HuH-7 (cell line): ENCODE data around the gene SLC26A1.
A peak's percentile ranks its signal among the peaks of the same experiment; 100 is the strongest.
"Not testable (repeated sequence)": the region's sequence is repeated elsewhere in the genome, so short reads cannot be mapped to it uniquely, and the experiment has no call there.

Experiments
- DNase-seq: peaks from one replicate; pipeline ENCODE4 v3.0.0; 2011; ENCODE audit warnings: low spot score

Gene SLC26A1

DNA sequence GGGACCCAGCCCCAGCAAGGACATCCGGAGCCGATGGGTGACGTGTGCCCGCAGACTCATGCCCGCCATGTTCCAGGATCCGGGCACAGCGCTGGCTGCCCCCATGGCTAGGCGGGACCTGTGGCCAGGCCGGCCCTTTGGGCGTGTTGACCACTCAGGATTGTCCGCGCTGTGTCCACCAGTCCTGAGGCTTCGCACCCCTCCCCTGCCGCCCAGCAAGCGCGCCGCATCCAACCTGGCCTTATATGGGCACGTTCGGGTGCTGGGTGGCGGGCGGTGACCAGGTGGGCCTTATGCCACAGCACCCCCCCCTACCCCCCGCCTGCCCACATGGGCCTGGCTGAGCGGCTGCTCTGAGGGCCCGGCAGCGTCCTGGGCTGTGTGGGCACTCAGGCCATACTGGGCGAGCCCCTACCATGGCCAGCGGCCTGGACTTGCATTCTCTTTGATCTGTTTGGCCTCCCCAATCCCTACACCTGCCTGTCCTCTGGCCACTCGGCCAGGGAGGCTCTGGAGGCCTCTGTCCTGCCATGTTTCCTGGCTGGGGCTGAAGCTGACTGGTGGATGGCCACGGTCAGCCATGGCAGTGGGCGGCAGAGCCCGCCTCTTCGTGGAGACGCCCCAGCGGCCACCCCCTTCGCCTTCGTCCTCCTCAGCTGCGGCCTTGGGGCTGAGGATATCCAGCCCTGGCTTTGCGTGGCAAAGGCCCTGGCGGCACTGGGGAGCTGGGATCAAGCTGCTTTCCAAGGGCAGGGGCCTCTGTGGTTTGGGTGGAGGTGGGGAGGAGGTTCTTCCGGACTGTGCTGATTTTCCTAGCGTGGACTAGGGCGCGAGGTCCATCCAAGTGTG, 20.2 kb upstream of the SLC26A1 start:
- no peak for DNase-seq

DNA sequence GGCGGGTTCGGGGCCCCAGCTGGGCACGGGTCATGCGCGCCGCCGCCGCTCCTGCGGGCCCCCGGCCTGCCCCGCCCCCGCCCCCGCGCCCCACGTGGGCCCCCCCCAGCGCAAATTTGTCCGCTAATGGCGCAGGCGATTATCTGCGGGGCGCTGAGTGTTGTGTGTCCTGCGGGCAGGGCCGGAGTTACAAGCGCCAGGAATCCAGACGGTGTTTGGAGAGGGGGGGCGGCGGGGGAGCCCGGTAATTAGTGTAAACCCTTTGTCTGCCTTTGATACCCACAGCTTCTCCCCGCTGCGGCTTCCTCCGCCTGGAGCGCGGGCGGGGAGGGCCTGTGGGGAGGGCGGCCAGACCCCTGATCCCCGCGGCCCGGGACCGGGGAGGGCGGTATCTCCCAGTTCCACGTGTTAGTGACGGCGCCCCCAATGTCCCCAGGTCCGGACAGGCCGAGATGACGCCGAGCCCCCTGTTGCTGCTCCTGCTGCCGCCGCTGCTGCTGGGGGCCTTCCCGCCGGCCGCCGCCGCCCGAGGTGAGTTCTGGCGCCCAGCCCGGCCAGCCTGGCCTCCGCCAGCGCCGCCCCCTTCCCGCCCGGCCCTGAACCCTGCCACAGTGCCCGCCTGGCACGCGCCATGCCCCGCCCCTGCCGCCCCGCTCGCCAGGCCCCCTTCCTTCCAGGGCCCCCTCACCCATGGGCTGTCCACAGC, 19.0 kb upstream of the SLC26A1 start:
- DNase-seq = no peak

DNA sequence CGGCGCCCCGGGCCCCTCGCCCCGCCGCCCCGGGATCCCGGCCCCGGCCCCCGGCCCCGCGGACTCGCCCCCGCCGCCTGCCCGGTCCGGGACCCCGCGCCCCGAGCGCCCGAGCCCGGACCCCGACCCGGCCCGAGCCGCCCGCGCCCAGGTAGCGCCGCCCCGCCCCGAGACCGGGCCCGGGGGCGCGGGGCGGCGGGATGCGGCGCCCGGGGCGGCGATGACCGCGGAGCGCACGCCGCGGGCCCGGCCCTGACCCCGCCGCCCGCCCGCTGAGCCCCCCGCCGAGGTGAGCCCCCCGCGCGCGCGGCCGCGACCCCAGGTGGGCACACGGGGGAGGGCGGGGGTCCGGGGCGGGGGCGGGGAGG, 18.4 kb upstream of the SLC26A1 start:
- no peak for DNase-seq

DNA sequence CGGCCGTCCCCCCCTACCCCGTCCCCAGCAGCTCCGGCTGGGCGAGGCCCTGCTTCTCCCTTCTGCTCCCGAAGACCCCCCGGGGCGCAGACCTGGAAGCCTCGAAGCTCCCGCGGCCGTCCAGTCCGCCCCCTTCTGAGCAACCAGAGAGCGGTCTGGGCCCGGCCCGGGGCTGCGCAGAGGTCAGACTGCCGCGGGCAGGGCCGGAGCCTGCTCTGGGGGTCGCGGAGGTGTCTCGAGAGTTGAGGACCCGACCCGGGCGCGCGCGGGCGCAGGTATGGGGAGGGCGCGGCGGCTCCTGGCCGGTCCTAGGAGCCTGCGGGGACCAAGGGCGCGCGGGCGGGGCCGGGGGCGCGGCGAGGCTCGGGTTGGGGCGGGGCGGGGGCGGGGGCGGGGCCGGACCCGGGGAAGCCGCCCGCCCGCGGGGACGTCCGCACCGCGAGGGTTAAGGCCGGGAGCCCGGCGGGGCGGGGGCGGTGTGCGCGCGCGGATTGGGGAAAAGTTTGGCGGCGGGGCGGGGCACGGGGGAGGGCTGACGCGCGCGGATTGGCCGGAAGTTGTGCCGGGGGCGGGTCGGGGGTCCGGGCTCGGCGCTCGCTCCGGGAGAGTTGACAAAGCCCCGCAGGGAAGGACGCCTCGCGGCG, 17.9 kb upstream of the SLC26A1 start, which contains the start of gene FGFRL1:
FGFRL1 (plus strand) TSS at position 605 of the 644 bp plus-strand sequence. CDS start 860 bp downstream, outside the sequence.
- DNase-seq = peak; percentile 96

DNA sequence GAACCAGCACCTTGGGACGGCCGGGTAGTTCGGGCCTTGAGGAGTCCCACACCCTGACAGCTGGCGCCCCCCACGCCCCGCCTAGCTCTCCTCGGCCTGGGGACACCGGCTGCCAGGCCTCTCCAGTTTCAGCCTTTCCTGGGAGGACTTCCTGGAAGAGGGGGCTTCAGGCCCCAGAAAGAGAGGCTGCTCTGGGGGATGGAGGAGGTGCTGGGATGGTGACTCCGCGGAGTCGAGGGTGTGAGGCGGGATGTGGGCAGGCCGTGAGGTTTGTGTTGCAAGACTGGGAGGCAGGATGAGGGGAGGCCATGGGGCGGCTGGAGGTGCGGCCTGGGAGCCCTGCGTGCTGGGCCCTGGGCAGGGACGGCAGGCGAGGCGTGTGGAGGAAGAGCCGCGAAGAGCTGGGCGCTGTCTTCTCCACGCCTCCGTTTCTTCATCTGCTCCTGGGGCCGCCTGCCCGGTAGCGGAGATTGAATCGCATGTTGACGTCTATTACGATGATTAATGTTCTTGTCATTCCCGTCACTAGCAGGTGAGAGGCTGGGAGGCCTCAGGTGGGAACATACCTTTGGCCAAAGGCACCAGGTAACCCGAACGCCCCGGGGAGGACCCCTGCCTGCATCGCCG, 17.3 kb upstream of the SLC26A1 start:
- no peak for DNase-seq

DNA sequence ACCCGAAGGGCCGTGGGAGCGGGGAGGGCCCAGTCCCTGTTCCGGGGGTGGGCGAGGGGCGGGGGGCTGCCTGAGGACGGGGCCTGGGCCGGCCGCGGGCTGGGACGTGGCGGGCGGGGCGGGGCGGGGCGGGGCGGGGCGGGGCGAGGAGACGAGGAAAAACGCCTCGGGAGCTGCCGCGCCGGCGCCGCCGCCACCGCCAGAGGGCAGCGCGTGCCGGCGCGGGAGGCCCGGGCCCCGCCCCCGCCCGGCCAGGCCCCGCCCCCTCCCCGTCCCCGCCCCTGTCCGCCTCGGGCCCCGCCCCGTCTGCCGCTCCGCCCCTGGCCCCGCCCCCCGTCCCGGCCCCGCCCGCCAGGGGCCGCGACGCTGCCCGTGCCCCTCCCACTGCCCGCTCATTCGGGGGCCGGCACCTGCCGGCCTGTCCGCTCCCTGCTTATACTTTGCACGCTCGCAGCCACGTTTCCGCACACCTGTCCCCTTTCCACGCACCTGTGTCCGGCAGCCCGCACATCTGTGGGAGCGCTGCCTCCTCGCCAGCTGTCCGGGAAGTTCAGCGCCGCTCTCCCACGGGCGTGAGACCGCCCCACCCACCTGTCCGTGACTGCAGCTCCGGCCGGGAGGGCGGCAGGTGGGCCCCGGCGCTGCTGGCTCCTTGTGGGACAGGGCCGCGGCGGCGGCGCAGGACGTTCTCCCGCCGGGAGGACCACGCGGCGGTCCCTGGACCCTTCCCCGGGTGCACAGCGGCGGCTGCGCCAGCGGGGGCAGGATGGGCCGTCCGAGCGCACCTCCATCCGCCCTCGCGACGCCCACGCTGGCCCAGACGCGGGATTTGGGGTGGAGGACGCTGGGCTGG, 16.6 kb upstream of the SLC26A1 start:
- DNase-seq = no peak

DNA sequence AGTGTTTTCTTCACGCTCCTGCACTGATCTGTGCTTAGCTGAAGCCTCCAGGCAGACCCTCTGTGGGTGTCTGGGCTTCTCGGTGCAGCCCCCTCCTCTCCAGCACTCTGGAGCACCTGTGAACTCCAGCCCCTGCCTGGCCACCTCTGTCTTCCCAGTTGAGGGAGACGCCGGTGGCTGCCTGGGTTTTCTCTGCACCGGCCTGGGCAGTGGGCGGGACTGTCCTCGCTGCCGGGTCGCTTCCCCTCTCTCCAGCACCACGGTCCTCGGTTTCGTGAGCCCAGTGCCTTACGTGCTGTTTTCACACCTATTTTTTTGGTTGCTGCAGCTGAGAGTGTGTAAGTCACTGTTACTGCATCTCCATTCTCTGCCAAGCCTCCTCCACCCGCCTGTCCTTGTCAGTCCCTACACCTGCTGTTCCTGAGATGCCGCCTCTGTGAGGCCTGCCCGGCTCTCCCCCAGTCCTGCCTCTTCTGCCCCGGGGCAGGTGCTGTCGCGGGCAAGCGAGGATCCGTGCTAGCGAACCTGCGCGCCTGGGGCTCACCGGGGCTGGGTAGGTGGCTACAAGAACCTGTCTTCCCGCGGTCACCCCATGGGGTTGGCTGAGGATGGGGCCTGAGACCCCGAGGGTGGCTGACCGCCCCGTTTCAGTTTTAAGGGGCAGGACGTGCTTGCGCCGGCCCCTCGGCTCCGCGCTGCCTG, 15.8 kb upstream of the SLC26A1 start:
- no peak for DNase-seq

DNA sequence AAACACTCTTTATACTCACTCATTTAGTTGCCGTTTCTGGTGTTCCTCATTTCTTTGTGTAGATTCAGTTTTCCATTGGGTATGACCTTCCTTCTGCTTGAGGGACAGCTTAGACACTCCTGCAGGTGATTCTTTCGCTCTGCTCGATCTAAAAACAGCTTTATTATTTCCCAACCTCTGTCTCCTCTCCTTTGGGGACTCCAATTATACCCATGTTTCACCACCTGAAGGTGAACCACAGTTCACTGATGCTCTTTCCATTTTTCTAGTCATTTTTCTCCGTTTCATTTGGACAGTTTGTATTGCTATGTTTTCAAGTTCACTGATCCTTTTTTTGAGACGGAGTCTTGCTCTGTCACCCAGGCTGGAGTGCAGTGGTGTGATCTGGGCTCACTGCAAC, 13.7 kb upstream of the SLC26A1 start:
- DNase-seq = no peak

DNA sequence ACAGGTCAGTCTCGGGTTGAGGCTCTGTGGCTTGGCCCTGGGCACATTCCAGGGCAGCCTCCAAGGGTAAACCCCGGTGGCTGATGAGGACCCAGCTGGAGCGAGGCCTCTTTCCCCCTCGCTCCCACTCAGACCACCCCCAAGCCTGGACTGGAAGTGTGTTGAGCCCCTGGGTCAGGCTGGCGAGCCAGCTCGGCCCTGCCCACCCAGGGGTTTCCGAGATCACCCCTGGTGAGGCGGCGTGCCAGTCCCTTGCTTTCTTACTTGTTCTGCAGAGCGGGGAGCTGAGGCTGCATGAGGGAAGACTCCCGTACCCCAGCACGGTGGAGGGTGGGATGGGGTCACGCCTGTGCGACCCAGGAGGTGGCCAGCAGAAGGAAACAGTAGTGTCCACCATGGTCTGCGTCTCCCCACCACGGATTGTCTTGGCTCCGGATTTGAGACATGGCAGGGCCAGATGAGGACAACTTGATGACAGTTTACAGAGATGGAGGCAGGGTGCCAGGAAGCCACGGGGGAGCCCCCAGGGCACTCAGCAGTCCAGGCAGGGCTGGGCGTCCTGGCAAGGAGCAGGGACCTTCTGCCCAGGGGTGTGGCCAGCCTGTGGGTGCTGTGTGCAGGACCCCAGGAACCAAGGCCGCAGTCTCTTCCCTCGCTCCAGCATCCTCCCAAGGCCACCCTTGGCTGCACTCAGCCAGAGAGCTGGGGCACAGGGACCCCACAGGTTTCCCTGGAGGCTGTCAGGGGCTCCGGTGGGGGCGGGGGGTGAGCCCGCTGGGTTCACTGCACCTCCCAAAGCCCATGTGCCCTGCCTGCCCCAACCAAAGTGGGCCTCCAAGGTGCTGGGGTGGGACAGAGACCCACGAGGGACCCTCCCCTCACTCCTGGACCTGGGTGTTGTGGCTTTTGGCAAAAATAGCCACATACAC, 11.6 kb upstream of the SLC26A1 start:
- no peak for DNase-seq

DNA sequence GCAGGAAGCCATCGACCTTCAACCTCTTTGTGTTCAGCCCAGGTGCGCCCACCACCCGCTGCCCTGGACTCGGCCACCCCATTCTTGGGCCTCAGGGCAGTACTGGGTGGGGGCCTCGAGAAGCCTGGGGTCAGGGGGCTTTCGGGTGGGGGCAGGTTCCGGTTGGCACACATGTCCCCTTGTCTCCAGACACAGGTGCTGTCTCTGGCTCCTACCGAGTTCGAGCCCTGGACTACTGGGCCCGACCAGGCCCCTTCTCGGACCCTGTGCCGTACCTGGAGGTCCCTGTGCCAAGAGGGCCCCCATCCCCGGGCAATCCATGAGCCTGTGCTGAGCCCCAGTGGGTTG, 10.8 kb upstream of the SLC26A1 start:
- no peak for DNase-seq

DNA sequence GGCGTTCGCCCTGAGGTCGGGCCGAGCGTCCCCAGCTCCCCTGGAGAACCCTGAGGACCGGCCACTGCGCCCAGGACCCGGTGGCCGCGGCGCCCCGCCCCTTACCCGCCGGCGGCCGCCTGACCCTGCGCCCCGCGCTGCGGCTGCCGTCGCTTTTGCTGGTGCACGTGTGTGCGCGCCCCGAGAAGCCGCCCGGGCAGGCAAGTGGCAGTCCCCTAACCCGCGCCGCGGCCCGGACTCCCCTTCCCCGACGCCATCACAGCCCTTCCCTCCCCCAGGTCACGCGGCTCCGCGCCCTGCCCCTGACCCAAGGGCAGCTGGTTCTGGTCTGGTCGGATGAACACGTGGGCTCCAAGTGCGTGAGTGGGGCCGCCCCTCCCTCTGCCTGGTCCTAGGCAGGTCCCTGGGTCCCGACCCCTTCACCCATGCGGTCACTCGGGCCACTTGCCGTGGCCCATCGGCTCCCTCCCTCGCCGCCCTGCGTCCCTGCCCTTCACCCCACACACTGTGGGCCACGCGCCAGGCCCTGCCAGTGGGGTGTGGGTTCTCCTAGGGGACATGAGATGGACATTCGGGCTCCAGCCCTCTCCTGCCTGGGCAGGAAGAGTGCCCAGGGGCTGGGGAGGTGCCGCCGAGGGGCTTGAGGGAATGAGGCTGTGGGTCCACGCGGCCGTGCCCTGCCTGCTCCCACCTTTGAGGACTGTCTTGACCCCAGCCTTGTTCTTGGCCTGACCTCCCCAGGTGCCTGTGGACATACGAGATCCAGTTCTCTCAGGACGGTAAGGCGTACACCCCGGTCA, 10.3 kb upstream of the SLC26A1 start:
- DNase-seq = no peak

DNA sequence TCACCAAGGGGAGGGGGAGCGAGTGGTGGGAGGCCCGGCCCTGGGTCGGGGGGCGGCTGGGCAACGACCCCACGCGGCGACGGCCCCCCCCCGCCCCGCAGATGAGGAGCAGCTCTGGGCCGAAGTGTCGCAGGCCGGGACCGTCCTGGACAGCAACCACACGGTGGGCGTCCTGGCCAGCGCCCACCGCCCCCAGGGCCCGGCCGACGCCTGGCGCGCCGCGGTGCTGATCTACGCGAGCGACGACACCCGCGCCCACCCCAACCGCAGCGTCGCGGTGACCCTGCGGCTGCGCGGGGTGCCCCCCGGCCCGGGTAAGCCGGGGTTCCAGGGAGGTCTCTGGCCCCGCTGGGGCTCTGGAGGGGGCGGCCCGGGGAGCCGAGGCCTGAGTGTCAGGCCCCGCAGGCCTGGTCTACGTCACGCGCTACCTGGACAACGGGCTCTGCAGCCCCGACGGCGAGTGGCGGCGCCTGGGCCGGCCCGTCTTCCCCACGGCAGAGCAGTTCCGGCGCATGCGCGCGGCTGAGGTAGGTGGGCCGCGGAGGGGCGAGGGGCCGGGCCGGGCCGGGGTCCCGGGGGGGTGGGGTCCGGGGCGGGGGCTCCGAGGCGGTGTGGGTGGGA, 9.5 kb upstream of the SLC26A1 start:
- DNase-seq = no peak

DNA sequence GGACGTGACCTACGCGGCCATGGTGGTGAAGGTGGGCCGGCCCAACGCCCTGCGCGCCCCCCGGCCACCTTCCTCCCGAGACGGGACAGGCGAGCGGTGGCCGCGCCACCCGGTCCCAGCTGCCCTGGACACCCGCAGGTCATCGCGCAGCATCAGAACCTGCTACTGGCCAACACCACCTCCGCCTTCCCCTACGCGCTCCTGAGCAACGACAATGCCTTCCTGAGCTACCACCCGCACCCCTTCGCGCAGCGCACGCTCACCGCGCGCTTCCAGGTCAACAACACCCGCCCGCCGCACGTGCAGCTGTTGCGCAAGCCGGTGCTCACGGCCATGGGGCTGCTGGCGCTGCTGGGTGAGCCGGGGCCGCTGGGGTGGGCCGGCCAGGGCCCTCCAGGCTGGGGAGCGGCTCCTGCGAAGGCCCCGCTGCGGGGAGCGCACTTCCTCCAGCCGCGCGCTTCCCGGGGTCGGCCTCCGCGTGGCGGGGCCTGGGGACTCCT, 9.0 kb upstream of the SLC26A1 start:
- no peak for DNase-seq

DNA sequence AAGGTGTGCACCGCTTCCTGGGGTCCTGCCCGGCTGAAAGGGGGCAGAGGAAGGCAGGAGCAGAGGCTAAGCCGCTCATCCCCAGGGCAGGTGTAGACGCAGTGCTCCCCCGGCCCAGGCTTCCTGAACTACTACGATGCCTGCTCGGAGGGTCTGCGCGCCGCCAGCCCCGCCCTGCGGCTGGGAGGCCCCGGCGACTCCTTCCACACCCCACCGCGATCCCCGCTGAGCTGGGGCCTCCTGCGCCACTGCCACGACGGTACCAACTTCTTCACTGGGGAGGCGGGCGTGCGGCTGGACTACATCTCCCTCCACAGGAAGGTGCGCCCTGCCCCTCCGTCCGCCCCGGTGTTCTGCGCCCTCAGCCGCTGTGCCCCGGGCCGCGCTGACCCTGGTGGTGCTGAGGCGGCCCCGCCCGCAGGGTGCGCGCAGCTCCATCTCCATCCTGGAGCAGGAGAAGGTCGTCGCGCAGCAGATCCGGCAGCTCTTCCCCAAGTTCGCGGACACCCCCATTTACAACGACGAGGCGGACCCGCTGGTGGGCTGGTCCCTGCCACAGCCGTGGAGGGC, 8.4 kb upstream of the SLC26A1 start:
- DNase-seq = no peak

DNA sequence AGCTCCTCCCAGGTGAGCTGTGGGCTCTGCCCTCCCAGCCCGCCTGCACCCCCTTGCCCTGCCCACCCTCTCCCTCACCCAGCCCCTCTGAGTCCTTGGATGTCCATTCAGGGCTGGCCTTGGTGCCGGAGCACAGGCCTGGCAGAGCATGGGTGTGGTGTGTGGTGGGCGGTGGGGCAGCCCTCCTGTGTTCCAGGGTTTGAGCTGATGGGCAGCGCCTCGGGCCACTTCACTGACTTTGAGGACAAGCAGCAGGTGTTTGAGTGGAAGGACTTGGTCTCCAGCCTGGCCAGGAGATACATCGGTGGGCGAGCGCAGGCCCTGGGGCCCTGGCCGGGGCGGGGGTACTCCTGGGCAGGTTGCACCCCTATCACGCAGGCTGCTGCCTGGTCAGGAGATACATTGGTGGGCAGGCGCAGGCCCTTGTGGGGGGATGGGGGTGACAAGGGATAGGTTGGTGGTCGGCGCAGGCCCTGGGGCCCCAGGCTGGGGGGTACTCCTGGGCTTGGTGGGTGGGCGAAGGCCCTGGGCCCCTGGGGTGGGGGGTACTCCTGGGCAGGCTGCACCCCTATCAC, 7.6 kb upstream of the SLC26A1 start:
- DNase-seq = no peak

DNA sequence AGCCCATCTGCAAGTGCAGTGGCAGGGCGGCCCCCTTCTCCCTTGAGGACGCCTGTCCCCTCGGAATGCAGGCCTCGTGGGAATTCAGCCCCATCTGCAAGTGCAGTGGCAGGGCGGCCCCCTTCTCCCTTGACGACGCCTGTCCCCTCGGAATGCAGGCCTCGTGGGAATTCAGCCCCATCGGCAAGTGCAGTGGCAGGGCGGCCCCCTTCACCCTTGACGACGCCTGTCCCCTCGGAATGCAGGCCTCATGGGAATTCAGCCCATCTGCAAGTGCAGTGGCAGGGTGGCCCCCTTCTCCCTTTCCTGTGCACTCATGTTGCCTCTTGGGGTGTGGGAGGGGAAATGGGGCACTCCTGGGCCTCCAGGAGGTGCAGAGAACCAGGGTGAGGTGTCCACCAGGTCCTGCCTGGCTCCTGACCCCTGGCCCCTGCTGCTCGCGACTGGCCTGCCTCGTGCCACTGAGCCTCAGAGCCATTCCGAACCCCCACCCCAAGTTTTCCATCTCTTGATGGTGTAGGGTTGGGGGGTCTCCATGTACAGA, 6.8 kb upstream of the SLC26A1 start:
- no peak for DNase-seq

DNA sequence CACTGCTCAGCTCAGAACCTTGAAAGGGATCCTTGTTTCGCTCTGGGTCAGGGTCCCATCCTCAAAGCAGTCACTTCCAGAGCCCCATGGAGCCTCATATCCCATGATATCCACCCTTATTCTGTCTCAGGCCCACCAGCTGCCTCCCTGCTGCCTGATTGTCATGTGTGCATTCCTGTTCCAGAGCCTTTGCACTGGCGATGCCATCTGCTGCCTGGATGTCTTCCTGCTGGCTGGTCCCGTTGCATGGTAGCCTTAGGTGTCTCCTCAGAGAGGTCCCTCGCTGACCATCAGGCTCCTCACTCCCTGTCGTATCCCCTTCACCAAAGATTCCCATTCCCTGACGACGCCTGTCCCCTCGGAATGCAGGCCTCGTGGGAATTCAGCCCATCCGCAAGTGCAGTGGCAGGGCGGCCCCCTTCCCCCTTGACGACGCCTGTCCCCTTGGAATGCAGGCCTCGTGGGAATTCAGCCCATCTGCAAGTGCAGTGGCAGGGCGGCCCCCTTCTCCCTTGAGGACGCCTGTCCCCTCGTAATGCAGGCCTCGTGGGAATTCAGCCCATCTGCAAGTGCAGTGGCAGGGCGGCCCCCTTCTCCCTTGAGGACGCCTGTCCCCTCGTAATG, 6.1 kb upstream of the SLC26A1 start:
- DNase-seq = not testable (repeated sequence)
